Cardiac muscle cell (in vitro differentiated cells and primary cell): Measurements from ENCODE around the gene EEF1G. TPM values are rescaled to one million over a fixed set of nuclear protein-coding genes. Genes with fewer than 3 reads are reported as not detected.
A peak's percentile ranks its signal among the peaks of the same experiment; 100 is the strongest.

ENCODE experiments used
- DNase-seq, 2 donors: peaks; one replicate each; pipeline versions ENCODE4 v3.0.0 to v3.0.0-alpha.2; 2010 to 2017; ENCODE audit warnings: low read depth in 1 of 2, low spot score in 1 of 2
- H3K27ac ChIP-seq: fragments of 200-600 bp; sonication (generic); 2 replicates; pipeline ENCODE4 v1.5.1; 2016
- H3K27me3 ChIP-seq: fragments of 200-600 bp; sonication (generic); 2 replicates; pipeline ENCODE4 v1.6.0; 2016; ENCODE audit warnings: control low read depth
- H3K36me3 ChIP-seq: fragments of 200-600 bp; sonication (generic); 2 replicates; pipeline ENCODE4 v1.5.1; 2016; ENCODE audit warnings: control low read depth
- H3K4me1 ChIP-seq: fragments of 200-600 bp; sonication (generic); 2 replicates; pipeline ENCODE4 v1.8.1; 2017; ENCODE audit warnings: low read depth, mild to moderate bottlenecking, mixed run types
- H3K4me3 ChIP-seq: fragments of 200-600 bp; sonication (generic); 2 replicates; pipeline ENCODE4 v1.5.1; 2016; ENCODE audit warnings: mild to moderate bottlenecking
- H3K9me3 ChIP-seq: fragments of 200-600 bp; sonication (generic); 2 replicates; pipeline ENCODE4 v1.5.1; 2017; ENCODE audit warnings: low read depth, mild to moderate bottlenecking, control low read depth
- CTCF ChIP-seq: IDR thresholded peaks from 2 replicates; pipeline ENCODE4 v1.5.1; 2012; ENCODE audit warnings: low read depth, mild to moderate bottlenecking, low read length
- polyA plus RNA-seq: library from polyadenylated mRNA; unstranded; fragments of >200 nt; fragmentation: Nextera tagmentation; extraction: Ambion mirVana; gene quantifications from 2 replicates; pipeline ENCODE4 v1.2.1, GENCODE V29; 2016
- total RNA-seq: library from RNA; depleted of rRNA; stranded (reverse); fragments of >200 nt; gene quantifications from 2 replicates; pipeline ENCODE4 v1.2.3, GENCODE V29; 2016

Gene EEF1G
- total and polyA plus RNA-seq, 2 experiments from 2014 or later, result 769 to 2,091 TPM

- Histone ChIP-seq H3K27me3 (peaks cover 5% of the 10 kb centered on the region), H3K4me1 (peaks cover 15% of the 10 kb centered on the region), H3K36me3 (peaks cover 7% of the 10 kb centered on the region), H3K27ac (no peak overlapping the region), H3K4me3 (no peak overlapping the region), H3K9me3 (no peaks in the 10 kb centered on the region)
- no peak for TF ChIP-seq CTCF
- peak in 1 of 2 donors; percentile 92 for DNase-seq
Observed at GRCh38 chr11:62539238-62539925, 34.3 kb downstream of the EEF1G start.

- H3K27ac ChIP-seq, result no peak overlapping the region
- no peak overlapping the region for H3K4me3 ChIP-seq
- H3K36me3 ChIP-seq, result peaks cover 10% of the 10 kb centered on the region
- peaks cover 4% of the 10 kb centered on the region for H3K27me3 ChIP-seq
- H3K9me3 ChIP-seq, result no peaks in the 10 kb centered on the region
- TF ChIP-seq CTCF, result no peak
- peaks cover 9% of the 10 kb centered on the region for H3K4me1 ChIP-seq
- DNase-seq, result no peak
Observed at GRCh38 chr11:62538470-62539237, 35.0 kb downstream of the EEF1G start.

- TF ChIP-seq CTCF, result no peak
- DNase-seq, result no peak
- peaks cover 19% of the 10 kb centered on the region for H3K36me3 ChIP-seq
- H3K27me3 ChIP-seq, result no peaks in the 10 kb centered on the region
- peaks cover 9% of the 10 kb centered on the region for H3K4me1 ChIP-seq
- H3K4me3 ChIP-seq, result no peak overlapping the region
- no peak overlapping the region for H3K27ac ChIP-seq
- no peaks in the 10 kb centered on the region for H3K9me3 ChIP-seq
Observed at GRCh38 chr11:62536301-62536957, 37.3 kb downstream of the EEF1G start.

GRCh38 chr11:62535802-62536201, 37.9 kb downstream of the EEF1G start:
- no peak for TF ChIP-seq CTCF
- no peak for DNase-seq
- H3K27me3 ChIP-seq, result no peaks in the 10 kb centered on the region
- no peak overlapping the region for H3K27ac ChIP-seq
- H3K4me1 ChIP-seq, result peaks cover 9% of the 10 kb centered on the region
- H3K36me3 ChIP-seq, result peaks cover 19% of the 10 kb centered on the region
- no peaks in the 10 kb centered on the region for H3K9me3 ChIP-seq
- H3K4me3 ChIP-seq, result no peak overlapping the region

- Histone ChIP-seq H3K27ac (no peak overlapping the region), H3K27me3 (no peaks in the 10 kb centered on the region), H3K9me3 (no peaks in the 10 kb centered on the region), H3K4me1 (peaks cover 9% of the 10 kb centered on the region), H3K36me3 (peaks cover 19% of the 10 kb centered on the region), H3K4me3 (no peak overlapping the region)
- no peak for TF ChIP-seq CTCF
- no peak for DNase-seq
Observed at GRCh38 chr11:62534779-62535545, 38.7 kb downstream of the EEF1G start.
